SK-N-SH (cell line): ENCODE measurements around the gene ADPRS. TPM values are rescaled to one million over a fixed set of nuclear protein-coding genes. Genes with fewer than 3 reads are reported as not detected.

ENCODE experiments used
- CTCF ChIA-PET: fragments of 300-600, 350-600 bp; formaldehyde crosslinking; extraction: SDS; loops from one replicate; lab custom pipeline; 2021; lab: Yijun Ruan, JAX
- POLR2A ChIA-PET: fragments of 350-600 bp; sonication (Branson Sonifier 250); formaldehyde crosslinking; extraction: SDS; loops from one replicate; lab custom pipeline; 2020; ENCODE audit warnings: antibody characterized with exemption, inconsistent platforms; lab: Yijun Ruan, JAX
- DNase-seq: peaks from one replicate; pipeline ENCODE4 v3.0.0; 2012
- H2AFZ ChIP-seq: fragments of 200-600 bp; sonication (generic); 2 replicates; pipeline ENCODE4 v1.8.1; 2016; ENCODE audit warnings: antibody characterized with exemption, mild to moderate bottlenecking, low read depth
- H3F3A ChIP-seq: fragments of 200-600 bp; sonication (generic); replicated peaks from 2 replicates; pipeline ENCODE3; 2016; ENCODE audit warnings: antibody characterized with exemption, mild to moderate bottlenecking; ENCODE audit not compliant: insufficient read depth
- H3K27ac ChIP-seq, 2 experiments: fragments of 200-500 bp in 1 of 2; fragments of 200-600 bp in 1 of 2; sonication (Bioruptor generic) in 1 of 2; sonication (generic), shearing (Covaris generic) in 1 of 2; 2 replicates each; pipeline versions ENCODE4 v1.5.1 to v1.6.1; 2014 to 2016; ENCODE audit warnings: low read depth in 2 of 2, inconsistent platforms in 1 of 2, low read length in 1 of 2, mild to moderate bottlenecking in 1 of 2, mixed read lengths in 1 of 2
- H3K27me3 ChIP-seq: fragments of 200-600 bp; sonication (generic), shearing (Covaris generic); 2 replicates; pipeline ENCODE4 v1.6.1; 2016; ENCODE audit warnings: mixed run types; ENCODE audit not compliant: insufficient read depth
- H3K36me3 ChIP-seq, 2 experiments: fragments of 200-500 bp in 1 of 2; fragments of 200-600 bp in 1 of 2; sonication (Bioruptor generic) in 1 of 2; sonication (generic) in 1 of 2; replicated peaks in 1 of 2; 2 replicates each; pipeline versions ENCODE3 to v1.5.1; 2014 to 2016; ENCODE audit warnings: low read length in 1 of 2, mild to moderate bottlenecking in 1 of 2; ENCODE audit not compliant: insufficient read depth in 2 of 2, control insufficient read depth in 1 of 2
- H3K4me1 ChIP-seq, 2 experiments: fragments of 200-500 bp in 1 of 2; fragments of 200-600 bp in 1 of 2; sonication (Bioruptor generic) in 1 of 2; sonication (generic), shearing (Covaris generic) in 1 of 2; 2 replicates each; pipeline versions ENCODE4 v1.5.1 to v1.6.1; 2014 to 2016; ENCODE audit warnings: low read depth in 1 of 2, low read length in 1 of 2, mixed run types in 1 of 2; ENCODE audit not compliant: insufficient read depth in 2 of 2, control insufficient read depth in 1 of 2
- H3K4me2 ChIP-seq: fragments of 200-600 bp; sonication (generic), shearing (Covaris generic); 2 replicates; pipeline ENCODE4 v1.6.1; 2017; ENCODE audit warnings: mixed run types
- H3K4me3 ChIP-seq, 2 experiments: fragments of 200-500 bp in 1 of 2; fragments of 200-600 bp in 1 of 2; sonication (Bioruptor generic) in 1 of 2; sonication (generic), shearing (Covaris generic) in 1 of 2; 2 replicates each; pipeline versions ENCODE4 v1.5.1 to v1.8.1; 2014 to 2016; ENCODE audit warnings: low read depth in 2 of 2, inconsistent platforms in 1 of 2, low read length in 1 of 2, mild to moderate bottlenecking in 1 of 2, mixed read lengths in 1 of 2, moderate library complexity in 1 of 2
- H3K79me2 ChIP-seq: fragments of 200-600 bp; sonication (generic); 2 replicates; pipeline ENCODE4 v1.8.1; 2017; ENCODE audit warnings: mild to moderate bottlenecking; ENCODE audit not compliant: insufficient read depth
- H3K9ac ChIP-seq: fragments of 200-600 bp; sonication (generic); 2 replicates; pipeline ENCODE4 v1.6.1; 2017; ENCODE audit warnings: mixed run types
- H3K9me2 ChIP-seq: fragments of 200-600 bp; sonication (generic); 2 replicates; pipeline ENCODE4 v1.6.1; 2017; ENCODE audit warnings: mixed run types
- H3K9me3 ChIP-seq: fragments of 200-600 bp; sonication (generic); 2 replicates; pipeline ENCODE4 v1.6.1; 2017; ENCODE audit warnings: mixed run types, mild to moderate bottlenecking, moderate library complexity
- H4K20me1 ChIP-seq: fragments of 200-600 bp; sonication (generic); 2 replicates; pipeline ENCODE4 v1.6.1; 2017; ENCODE audit warnings: mild to moderate bottlenecking, mixed run types; ENCODE audit not compliant: insufficient read depth
- EP300 ChIP-seq, 2 experiments: IDR thresholded peaks; 2 replicates each; pipeline versions ENCODE4 v1.4.0 to v1.6.1; 2012; ENCODE audit warnings: borderline replicate concordance in 1 of 2, low read depth in 1 of 2, low read length in 1 of 2
- IRF3 ChIP-seq: fragments of 150-350 bp; IDR thresholded peaks from 2 replicates; pipeline ENCODE4 v1.6.1; 2016; ENCODE audit warnings: mild to moderate bottlenecking, low read depth, low read length
- MAX ChIP-seq: IDR thresholded peaks from 2 replicates; pipeline ENCODE4 v1.4.0; 2012; ENCODE audit warnings: low read depth
- MXI1 ChIP-seq: IDR thresholded peaks from 2 replicates; pipeline ENCODE4 v1.6.1; 2012; ENCODE audit warnings: mild to moderate bottlenecking, low read depth, low read length, improper control_type of control experiment
- NFIC ChIP-seq: IDR thresholded peaks from 2 replicates; pipeline ENCODE4 v1.4.0; 2012; ENCODE audit warnings: borderline replicate concordance
- NRF1 ChIP-seq: IDR thresholded peaks from 2 replicates; pipeline ENCODE4 v1.6.1; 2012; ENCODE audit warnings: low read depth, mild to moderate bottlenecking, low read length
- POLR2AphosphoS5 ChIP-seq: IDR thresholded peaks from 2 replicates; pipeline ENCODE4 v1.6.1; 2012; ENCODE audit warnings: low read depth, low read length
- RAD21 ChIP-seq: IDR thresholded peaks from 2 replicates; pipeline ENCODE4 v1.6.1; 2012; ENCODE audit warnings: mild to moderate bottlenecking, low read length
- RFX5 ChIP-seq: IDR thresholded peaks from 2 replicates; pipeline ENCODE4 v1.6.1; 2012; ENCODE audit warnings: mild to moderate bottlenecking, improper control_type of control experiment, low read length
- TAF1 ChIP-seq: IDR thresholded peaks from 2 replicates; pipeline ENCODE4 v1.6.1; 2012; ENCODE audit warnings: low read depth, mild to moderate bottlenecking, low read length, moderate library complexity, borderline replicate concordance
- TEAD4 ChIP-seq: IDR thresholded peaks from 2 replicates; pipeline ENCODE4 v1.4.0; 2012; ENCODE audit warnings: mild to moderate bottlenecking, borderline replicate concordance; ENCODE audit not compliant: insufficient read depth
- USF1 ChIP-seq: IDR thresholded peaks from 2 replicates; pipeline ENCODE4 v1.4.0; 2012; ENCODE audit warnings: low read depth, borderline replicate concordance
- whole genome bisulfite sequencing: methylation state at CpG from one replicate; pipeline ENCODE4 v1.1.6; 2017; ENCODE audit warnings: low lambda C conversion rate; 5-methylcytosine and 5-hydroxymethylcytosine counted together
- polyA plus RNA-seq, 3 experiments: library from polyadenylated mRNA; depleted of rRNA; stranded (reverse); fragments of >200 nt; gene quantifications; 2 replicates each; pipeline ENCODE4 v1.2.3, GENCODE V29; 2012

Gene ADPRS
- polyA plus RNA-seq, 1 of the 3 experiments (the other 2 are of a cell fraction) = 54.2 TPM

GRCh38 chr1:36128905-36129206, 40.2 kb downstream of the ADPRS start (continued):
- no peak for TF ChIP-seq RFX5
- TF ChIP-seq MAX = no peak
- no peak for TF ChIP-seq USF1

GRCh38 chr1:36132029-36132428, 43.3 kb downstream of the ADPRS start:
- Histone ChIP-seq H3F3A (peaks cover 26% of the 10 kb centered on the region), H3K27ac (no peak overlapping the region), H3K27me3 (no peaks in the 10 kb centered on the region), H3K9me3 (no peaks in the 10 kb centered on the region), H4K20me1 (no peaks in the 10 kb centered on the region), H3K79me2 (no peaks in the 10 kb centered on the region), H3K4me1 (peaks cover 18 to 36% of the 10 kb centered on the region in 2 experiments; a peak in 3 of 4 replicates), H3K9ac (no peak overlapping the region), H3K4me3 (no peak overlapping the region), H3K9me2 (no peaks in the 10 kb centered on the region), H3K4me2 (no peak overlapping the region), H3K36me3 (peaks cover 0 to 5% of the 10 kb centered on the region in 2 experiments), H2AFZ (no peak overlapping the region)
- no peak for DNase-seq
- TF ChIP-seq RAD21 = no peak
- TF ChIP-seq TEAD4 = no peak
- TF ChIP-seq TAF1 = no peak
- TF ChIP-seq EP300 (IDR thresholded peaks at IDR 0.05; ENCODE audit: borderline replicate concordance in 1 of 2, low read depth in 1 of 2, low read length in 1 of 2) = no peak
- no peak for TF ChIP-seq RFX5
- TF ChIP-seq MXI1 = no peak
- CTCF ChIA-PET = interaction anchor here (1.2 to 17.9 kb wide), 5 partner anchors 12 to 154 kb away, joined by 3 to 700 read pairs (median 26); partner anchors contain the start of gene ADPRS
- POLR2A ChIA-PET = interaction anchor here (1.5 kb wide), 1 partner anchor 35 kb away, joined by 4 read pairs; no protein-coding TSS in a partner anchor
- 83% methylated on average over 3 of the region's 3 CpGs for WGBS

GRCh38 chr1:36133484-36133883, 44.8 kb downstream of the ADPRS start:
- no peak overlapping the region for H3K9ac ChIP-seq
- H3K36me3 ChIP-seq = peaks cover 12 to 19% of the 10 kb centered on the region in 2 experiments
- POLR2A ChIA-PET = interaction anchor here (0.7 to 1.4 kb wide), 4 partner anchors 16 to 22 kb away, joined by 3 to 4 read pairs (median 3); no protein-coding TSS in a partner anchor
- 57% methylated on average over 3 of the region's 3 CpGs for WGBS
- H4K20me1 ChIP-seq = no peaks in the 10 kb centered on the region
- CTCF ChIA-PET = interaction anchor here (0.9 to 17.9 kb wide), 17 partner anchors 9 to 301 kb away, joined by 3 to 700 read pairs (median 6); partner anchors contain the start of genes ADPRS, AGO1, TEKT2 and TRAPPC3
- peaks cover 12% of the 10 kb centered on the region; the same call in 1 of the 2 replicates for H3K79me2 ChIP-seq
- no peaks in the 10 kb centered on the region for H3K27me3 ChIP-seq
- H2AFZ ChIP-seq = peak overlapping the region; percentile 65
- peak overlapping the region; percentile 44; the same call in 1 of the 2 replicates for H3K4me2 ChIP-seq
- peak; percentile 44 for DNase-seq
- peaks cover 37% of the 10 kb centered on the region for H3F3A ChIP-seq
- H3K4me1 ChIP-seq = peaks cover 14 to 43% of the 10 kb centered on the region in 2 experiments; a peak in 3 of 4 replicates
- H3K9me3 ChIP-seq = no peaks in the 10 kb centered on the region
- H3K27ac ChIP-seq = peak overlapping the region; percentile 45 to 89; a peak in 3 of 4 replicates
- H3K9me2 ChIP-seq = no peaks in the 10 kb centered on the region
- peak; percentile 78 for TF ChIP-seq NRF1
- TF ChIP-seq IRF3 = no peak
- no peak for TF ChIP-seq POLR2AphosphoS5
- peak; percentile 87; the same call in 1 of the 2 replicates for TF ChIP-seq USF1
- peak; percentile 55; the same call in 1 of the 2 replicates for TF ChIP-seq NFIC
- TF ChIP-seq MAX = peak; percentile 80
- H3K4me3 ChIP-seq = no peak overlapping the region
